ENCODE measurements around the gene EEFSEC.

- TF ChIP-seq POLR2AphosphoS5 (IDR thresholded peaks at IDR 0.05; ENCODE audit: low read depth, low read length) (no peak), CTCF (IDR thresholded peaks at IDR 0.05) (no peak), SIN3A (IDR thresholded peaks at IDR 0.05; ENCODE audit: borderline replicate concordance, insufficient read depth, low read depth, low read length) (no peak)
- TF ChIP-seq, protein P1, sequence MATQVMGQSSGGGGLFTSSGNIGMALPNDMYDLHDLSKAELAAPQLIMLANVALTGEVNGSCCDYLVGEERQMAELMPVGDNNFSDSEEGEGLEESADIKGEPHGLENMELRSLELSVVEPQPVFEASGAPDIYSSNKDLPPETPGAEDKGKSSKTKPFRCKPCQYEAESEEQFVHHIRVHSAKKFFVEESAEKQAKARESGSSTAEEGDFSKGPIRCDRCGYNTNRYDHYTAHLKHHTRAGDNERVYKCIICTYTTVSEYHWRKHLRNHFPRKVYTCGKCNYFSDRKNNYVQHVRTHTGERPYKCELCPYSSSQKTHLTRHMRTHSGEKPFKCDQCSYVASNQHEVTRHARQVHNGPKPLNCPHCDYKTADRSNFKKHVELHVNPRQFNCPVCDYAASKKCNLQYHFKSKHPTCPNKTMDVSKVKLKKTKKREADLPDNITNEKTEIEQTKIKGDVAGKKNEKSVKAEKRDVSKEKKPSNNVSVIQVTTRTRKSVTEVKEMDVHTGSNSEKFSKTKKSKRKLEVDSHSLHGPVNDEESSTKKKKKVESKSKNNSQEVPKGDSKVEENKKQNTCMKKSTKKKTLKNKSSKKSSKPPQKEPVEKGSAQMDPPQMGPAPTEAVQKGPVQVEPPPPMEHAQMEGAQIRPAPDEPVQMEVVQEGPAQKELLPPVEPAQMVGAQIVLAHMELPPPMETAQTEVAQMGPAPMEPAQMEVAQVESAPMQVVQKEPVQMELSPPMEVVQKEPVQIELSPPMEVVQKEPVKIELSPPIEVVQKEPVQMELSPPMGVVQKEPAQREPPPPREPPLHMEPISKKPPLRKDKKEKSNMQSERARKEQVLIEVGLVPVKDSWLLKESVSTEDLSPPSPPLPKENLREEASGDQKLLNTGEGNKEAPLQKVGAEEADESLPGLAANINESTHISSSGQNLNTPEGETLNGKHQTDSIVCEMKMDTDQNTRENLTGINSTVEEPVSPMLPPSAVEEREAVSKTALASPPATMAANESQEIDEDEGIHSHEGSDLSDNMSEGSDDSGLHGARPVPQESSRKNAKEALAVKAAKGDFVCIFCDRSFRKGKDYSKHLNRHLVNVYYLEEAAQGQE (IDR thresholded peaks at IDR 0.05; ENCODE audit: insufficient read depth in 1 of 2, low read depth in 2 of 2, low read length in 1 of 2), result no peak
Measured at GRCh38 chr3:128398586-128398985, 245.3 kb downstream of the EEFSEC start.

Data from Panc1 (cell line).